GM19238 (cell line): Measurements from ENCODE around the gene PTPN4.
"Not testable (repeated sequence)": the region's sequence is repeated elsewhere in the genome, so short reads cannot be mapped to it uniquely, and the experiment has no call there.

ENCODE experiments used
- DNase-seq: peaks from one replicate; pipeline ENCODE4 v3.0.0; 2011; ENCODE audit warnings: low spot score; ENCODE audit not compliant: insufficient read length

The PTPN4 gene

DNA sequence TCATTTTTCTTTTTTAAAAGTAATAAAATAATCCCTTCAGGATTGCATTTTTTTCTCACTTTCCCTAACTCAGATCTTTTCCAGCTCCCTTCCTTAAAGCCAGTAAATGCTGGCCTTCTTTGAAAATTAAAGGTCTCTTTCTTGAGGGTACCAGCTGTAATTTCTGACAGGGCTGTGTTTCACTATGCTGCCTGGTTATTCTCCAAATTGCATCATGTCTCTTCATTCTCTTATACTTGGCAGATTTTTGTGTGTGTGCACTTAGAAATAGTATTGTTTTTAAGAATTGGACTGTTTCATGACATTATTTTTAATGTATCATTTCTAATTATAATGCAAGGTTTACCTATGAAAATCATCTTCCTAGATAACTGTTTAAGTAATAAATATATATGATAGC lies 181.1 kb downstream of the PTPN4 start:
- DNase-seq: no peak

DNA sequence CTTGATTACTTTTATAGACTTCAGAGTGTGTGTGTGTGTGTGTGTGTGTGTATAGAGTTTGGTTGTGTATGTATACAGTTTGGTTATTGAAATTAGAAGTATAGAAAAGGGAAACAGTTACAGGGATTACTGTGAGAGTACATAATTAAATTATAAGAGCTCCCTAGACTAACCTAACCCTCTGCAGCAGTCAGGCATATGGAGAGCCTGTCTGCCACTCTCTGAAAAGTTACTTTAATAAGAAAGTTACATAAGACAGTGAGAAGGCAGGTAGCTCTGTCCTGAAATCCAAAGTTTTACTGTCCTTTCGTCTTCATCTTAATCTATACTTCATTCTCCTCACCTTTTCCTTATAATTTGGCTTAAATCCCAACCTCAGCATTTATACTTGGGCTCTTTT lies 181.7 kb downstream of the PTPN4 start:
- no peak for DNase-seq

DNA sequence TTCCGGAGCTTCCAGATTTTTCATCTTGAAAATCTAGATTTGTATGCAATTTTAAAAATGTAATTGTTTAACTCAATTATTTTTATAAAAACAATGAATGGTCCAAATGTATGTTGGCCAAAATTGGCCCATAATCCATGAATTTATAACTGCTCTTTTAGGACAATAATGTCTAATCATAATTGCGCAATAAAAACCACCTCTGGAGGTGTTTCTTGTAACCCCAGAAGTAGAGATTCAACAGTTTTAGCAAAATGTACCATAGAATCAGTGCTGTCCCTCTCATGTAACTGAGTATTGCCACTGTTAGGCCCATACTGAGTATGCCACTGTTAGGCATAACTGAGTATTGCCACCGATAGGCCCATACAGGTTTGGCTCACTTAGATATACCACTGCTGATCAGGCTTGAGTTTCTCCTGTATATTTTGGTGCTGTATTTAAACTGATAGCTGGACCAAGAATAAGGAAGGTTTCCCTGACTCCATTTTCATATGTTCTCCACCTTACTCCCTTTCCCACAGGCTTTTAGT lies 182.3 kb downstream of the PTPN4 start:
- no peak for DNase-seq

DNA sequence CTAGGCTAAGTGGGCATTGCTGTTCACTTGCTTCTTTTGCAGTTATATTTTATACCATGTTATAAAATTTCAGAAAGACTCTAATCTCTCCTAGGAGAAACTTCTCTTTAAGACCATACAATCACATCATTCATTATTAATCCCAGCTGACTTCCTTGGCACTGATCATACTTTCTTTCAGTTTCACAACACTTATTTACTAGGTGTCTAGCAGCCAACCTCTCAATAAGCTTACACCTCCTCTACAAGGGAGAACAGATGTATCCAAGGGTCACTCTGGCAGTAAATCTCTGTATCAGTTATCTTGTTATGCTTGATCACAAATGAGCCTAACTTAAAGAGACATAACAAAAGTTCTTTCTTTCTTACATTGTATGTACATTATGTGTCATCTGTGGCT lies 183.3 kb downstream of the PTPN4 start:
- no peak for DNase-seq

DNA sequence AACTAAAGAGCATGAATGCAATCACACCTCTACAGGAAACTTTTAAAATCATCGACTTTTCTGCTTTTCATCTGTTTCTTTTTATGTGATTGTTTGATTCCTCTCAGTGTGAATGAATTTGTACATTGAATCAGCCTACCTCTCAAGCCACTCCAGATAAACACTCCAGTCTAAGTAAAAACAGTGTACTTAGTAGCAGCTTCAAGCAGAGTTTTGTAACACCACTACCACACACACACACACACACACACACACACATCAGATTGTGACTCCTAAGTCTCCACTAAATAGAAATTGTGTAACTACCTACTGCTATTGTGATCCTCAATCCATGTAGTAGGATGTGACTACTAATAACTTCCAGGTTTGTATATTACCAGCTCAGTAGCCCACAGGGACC lies 187.8 kb downstream of the PTPN4 start:
- no peak for DNase-seq

DNA sequence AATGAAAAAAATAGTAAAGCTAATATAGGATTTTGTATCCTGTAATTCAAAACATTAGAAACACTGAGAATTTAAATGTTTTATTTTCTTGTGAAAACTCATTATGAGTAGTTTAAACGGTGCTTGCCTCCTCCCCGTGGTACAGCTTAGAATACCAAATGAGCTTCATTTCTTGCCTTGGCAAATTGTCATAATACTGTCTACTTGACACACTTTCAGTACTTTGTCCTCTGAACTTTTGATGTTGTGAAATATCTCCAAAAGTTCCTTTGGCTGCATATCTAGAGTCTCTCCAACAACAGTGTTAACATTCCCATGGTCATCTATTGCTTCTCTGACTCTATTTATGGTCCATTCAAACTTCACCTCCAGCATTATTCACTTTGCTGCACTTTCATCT lies 191.2 kb downstream of the PTPN4 start:
- no peak for DNase-seq

DNA sequence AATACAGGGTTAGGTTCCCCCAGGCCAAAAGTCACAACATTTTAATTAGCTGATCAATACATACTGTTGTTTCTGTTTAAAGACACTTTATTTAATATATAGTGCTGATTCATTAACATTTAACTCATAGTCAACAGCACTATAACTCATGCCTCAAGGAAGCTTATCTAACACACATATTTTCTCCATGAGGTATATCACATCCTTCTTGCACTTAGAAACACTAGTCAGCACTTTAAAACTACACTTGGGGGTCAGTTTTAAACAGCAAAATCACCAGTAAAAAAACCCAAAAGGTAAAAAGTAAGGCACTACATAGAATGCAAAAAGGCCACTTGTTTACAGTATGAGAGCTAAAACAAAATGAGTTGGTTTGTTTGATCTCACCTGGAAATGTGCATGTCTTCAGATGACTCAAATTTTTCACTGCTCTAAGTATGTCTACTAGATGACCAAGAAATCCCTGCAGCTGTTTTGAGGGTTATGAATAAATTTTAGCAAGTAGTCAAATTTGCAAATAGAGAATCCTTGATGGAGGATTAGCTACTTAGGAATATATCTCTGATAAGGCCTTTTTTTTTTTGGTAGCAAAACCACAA lies 199.0 kb downstream of the PTPN4 start:
- DNase-seq: no peak

DNA sequence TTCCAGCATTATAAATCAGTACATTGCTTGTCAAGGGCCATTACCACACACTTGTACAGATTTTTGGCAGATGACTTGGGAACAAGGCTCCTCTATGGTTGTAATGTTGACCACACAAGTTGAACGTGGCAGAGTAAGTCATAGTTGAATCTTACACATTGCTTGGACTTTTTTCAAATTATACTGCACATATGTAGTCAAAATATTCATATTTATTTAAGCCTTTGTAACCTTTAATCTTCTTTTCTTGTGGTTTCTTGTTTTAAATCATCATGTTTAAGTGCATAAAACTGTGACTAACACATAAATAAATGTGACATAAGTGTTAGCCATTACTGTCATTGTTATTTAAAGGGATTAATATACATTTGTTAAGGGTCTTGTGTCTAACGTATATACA lies 201.1 kb downstream of the PTPN4 start:
- no peak for DNase-seq

DNA sequence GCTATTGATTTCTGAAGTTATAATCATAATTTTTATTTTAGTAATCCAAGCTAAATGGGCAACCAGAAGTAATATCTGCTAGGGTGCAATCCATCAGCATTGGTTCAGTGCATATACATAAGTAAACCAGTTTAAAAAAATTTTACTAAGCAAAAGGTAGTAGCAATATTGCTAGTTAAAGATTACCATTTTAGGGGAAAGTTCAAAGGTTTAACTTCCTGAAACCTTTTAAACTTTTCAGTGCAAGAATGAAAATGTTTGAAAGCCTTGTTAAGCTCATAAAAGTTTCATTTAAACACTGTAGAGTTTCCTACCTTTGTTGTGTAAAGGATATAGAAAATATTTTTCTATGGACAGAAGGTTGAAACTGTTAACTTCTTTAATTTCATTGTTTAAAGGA lies 222.2 kb downstream of the PTPN4 start:
- no peak for DNase-seq

DNA sequence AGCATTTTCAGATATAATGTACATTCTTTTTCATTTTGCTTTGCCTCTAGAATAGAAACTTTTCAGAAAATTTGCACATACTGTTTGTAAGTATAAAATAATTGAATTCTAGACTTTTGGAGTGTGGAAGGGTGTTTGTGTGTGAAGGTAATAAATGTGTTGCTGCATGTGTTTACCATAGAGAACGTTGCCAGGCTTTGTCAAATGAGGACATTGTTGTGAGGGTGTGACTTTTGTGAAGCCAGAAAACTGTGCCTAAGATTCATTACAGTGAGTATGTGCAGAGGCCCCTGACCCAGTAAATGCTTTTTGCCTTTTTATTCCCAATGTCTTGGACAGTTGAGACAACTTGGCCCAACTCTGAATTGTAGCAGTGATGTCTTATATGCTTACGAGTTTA lies 222.8 kb downstream of the PTPN4 start:
- no peak for DNase-seq

DNA sequence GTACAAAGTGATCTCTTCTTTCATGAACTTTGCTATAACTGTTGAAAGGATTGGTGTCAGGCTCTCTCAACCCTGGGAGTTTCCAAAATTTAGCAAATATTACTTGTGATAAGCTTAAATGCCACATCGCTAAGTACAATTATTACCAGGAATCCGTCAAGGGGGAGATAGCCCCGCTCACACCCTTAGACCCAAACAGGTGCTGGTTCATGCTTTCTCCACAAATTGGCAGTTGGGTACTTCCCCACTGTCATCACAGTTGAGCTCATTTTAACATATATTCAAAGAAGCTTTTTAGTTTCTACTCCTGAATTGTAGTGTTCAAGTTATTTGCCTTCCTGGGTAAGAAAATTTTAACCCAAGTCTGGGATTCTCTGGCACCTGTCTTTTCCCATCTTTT lies 223.4 kb downstream of the PTPN4 start:
- DNase-seq: no peak

DNA sequence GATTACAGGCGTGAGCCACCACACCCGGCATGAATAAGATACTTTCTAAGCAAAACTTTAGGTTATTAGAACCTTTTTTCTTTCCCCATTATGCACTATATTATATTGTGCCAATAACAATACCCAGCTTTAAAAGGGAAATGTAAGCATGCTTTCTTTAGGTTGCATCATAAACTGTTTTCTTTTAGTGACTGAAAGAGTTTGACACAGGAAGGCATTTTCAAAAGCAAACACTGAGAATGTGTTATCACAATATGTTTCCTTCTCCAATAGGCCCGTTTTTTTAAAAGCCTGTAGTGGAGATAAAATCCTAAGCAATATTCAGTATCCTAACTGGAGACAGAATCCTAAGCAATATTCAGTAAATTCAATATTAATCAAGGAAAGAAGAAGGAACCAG lies 236.4 kb downstream of the PTPN4 start:
- no peak for DNase-seq

DNA sequence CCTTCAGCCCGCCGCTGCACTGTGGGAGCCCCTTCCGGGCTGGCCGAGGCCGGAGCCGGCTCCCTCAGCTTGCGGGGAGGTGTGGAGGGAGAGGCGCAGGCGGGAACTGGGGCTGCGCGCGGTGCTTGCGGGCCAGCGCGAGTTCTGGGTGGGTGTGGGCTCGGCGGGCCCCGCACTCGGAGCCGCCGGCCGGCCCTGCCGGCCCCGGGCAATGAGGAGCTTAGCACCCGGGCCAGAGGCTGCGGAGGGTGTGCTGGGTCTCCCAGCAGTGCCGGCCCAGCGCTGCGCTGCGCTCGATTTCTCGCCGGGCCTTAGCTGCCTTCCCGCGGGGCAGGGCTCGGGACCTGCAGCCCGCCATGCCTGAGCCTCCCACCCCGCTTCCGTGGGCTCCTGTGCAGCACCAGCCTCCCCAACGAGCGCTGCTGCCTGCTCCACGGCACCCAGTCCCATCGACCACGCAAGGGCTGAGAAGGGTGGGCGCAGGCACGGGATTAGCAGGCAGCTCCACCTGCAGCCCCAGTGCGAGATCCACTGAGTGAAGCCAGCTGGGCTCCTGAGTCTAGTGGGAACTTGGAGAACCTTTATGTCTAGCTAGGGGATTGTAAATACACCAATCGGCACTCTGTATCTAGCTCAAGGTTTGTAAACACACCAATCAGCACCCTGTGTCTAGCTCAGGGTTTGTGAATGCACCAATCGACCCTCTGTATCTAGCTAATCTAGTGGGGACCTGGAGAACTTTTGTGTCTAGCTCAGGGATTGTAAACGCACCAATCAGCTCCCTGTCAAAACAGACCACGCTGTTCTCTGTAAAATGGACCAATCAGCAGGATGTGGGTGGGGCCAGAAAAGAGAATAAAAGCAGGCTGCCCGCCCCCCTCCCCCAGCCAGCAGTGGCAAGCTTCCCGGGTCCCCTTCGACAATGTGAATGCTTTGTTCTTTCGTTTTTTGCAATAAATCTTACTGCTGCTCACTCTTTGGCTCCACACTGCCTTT lies 237.5 kb downstream of the PTPN4 start:
- not testable (repeated sequence) for DNase-seq

DNA sequence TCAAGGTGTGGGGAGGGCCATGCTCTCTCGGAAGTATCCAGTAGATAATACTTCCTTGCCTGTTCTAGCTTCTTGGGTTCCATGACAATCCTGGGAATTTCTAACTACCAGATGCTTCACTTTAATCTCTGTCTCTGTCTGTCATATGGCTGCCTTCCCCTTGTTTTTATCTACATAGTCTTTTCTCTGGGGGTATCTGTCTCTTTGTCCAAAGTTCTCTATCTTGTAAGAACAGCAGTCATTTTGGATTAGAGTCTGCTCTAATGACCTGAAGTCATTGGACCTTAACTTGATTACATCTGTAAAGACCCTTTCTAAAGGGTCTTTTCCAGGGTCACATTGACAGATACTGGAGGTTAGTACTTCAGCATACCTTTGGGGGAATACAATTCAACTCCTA lies 241.7 kb downstream of the PTPN4 start:
- no peak for DNase-seq

DNA sequence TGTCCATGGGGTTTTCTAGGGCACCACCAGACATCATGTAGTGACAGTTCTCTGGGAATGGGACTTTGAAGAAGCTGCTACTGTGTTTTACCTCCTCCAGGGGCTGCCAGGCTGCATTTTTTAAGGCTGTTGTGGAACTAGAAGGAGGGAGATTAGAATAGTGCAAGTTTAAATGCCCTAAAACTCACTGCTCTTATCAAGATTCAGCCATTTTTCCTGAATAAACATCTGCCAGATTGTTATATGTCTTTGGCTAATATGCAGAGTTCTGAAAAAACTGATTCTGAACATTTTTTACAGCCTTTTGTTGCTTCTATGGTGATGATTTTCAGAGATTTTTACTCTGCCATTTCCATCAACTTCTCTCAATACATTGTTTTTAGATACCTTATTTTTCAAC lies 244.5 kb downstream of the PTPN4 start:
- no peak for DNase-seq

DNA sequence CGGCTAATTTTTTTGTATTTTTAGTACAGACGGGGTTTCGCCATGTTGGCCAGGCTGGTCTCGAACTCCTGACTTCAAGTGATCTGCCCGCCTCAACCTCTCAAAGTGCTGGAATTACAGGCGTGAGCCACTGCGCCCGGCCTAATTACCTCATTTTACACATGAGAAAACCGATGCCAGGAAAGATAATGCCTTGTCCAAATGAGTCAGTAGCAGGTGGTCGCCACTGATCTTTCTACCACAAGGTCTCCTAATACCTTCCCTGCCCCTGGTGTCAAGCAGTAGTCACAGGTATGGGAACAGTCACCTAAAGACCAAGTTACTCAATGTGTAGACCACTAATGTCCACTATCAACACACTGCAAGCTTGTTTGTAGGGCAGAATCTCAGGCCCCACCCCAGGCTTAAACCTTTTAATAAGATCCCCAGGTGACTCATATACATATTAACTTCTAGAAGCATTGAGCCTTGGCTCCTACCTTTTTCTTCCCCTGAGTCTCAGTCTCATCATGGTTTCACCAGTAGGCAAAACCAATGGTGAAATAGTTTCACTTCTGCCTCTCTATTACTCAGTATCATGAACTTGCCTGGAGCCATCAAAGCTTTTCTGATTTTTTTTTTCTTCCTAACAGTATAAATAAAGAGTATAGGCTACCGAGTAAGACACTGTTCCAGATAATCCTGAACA lies 246.3 kb downstream of the PTPN4 start:
- peak; percentile 41 for DNase-seq

DNA sequence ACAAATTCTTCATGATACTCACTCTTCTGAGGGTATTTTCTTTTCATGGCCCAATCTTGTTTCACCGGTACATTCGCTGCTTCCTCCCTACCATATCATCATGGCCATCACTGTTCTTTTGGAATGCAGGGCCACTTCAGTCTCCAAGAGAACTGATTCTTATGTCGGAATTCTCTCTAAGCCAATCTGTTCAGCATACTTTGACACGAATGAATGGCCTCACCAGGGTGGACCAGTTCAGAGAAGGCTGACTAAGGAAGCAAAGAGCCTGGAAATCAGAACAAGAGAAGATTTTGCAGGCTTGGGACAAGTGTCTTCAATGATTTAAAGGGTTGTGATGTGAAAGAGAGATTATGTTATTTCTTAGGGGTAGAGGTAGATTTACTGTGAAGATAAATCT lies 248.1 kb downstream of the PTPN4 start:
- no peak for DNase-seq

DNA sequence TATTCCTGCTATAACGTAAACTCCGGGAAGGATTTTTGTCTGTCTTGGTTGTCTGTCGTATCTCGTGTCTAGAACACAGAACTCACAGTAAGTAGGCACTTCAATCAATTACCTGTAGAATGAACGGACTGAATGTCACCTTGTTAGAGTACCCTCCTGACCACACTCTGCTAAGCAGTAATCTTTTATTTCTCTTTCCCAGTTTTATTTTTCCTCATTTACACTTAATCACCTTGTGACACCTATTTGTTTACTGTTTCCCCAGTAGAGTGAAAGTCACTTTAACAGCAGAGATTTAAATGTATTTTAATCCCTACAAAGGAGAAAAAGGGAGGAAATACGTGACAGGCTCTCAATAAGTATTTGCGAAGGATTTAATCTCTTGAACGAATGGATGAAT lies 252.6 kb downstream of the PTPN4 start:
- no peak for DNase-seq

DNA sequence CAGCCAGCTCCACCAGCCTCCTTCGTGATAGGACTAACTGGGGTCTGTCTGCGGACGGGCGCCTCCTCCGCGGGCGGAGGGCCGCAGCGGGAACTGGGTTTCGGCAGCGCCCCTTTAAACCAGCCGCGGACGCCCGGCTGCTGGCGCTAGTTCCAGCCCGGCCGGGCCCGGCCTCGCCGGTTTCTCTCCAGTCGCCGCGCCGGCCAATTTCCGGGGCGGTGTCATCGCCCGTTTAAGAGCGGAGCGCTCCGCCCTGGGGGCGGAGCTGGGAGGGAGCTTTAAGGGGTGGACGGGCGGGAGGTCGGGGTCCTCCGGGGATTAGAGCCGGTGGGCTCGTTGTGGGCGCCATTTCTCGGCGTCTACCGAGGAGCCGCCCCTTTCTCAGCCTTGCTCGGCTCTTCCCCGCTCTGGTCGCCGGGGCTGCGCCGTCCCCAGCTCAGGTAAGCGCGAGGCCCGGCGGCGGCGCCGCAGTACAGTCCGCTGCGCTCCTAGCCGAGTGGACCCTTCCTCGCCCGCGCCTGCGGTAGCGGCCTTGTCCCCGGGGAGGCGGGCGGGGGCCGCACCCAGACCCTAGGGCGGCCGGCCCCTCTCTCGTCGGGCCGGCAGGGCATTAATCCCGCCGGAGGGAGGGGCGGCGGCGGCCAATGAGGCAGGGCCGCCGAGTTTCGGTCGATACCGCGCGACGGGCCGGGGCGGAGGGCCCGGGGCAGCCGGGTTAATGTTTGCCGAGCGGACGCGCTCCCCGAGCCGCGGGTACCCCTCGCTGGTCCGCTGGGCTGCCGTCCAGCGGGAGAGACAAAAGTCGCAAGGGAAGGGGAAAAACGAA lies 253.3 kb downstream of the PTPN4 start, which contains the start of gene EPB41L5:
EPB41L5 (plus strand) TSS at position 307 of the 826 bp plus-strand sequence. CDS start 6,008 bp downstream, outside the sequence.
- DNase-seq: peak; percentile 84

DNA sequence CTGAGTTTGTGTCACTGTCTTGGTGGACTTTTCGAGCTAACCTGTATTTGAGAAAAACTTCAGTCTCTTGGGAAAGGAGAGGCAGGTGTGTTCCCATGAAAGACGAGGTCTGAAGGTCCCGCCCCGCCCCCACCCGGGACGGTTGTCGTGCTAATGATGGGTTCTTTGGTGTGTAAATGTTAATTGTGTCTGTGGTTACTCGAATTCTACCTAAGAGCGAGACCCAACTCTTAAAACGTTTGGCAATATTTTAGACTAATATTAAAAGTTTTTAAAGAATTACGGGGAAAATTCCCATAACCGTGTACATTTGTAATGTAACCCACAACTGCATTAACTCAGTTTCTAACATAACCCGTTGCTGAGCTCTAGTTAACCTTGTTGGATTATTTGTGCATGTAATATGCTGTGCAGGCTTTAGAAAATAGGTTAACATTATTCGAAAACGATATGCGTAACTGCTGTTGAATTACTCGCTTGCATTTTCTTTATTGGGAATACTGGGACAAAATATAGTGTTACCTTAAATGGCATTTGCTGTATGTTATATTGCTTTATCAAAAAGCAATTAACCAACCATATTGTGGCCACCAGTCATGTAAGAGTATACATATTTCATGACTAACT lies 254.0 kb downstream of the PTPN4 start:
- DNase-seq: no peak
